H4 (cell line): ENCODE data around the gene KCNJ6. TPM values are rescaled to one million over a fixed set of nuclear protein-coding genes. Genes with fewer than 3 reads are reported as not detected.

Experiments used
- DNase-seq: peaks from one replicate; pipeline ENCODE4 v3.0.0-alpha.2; 2015; ENCODE audit warnings: low spot score
- total RNA-seq: library from RNA; depleted of rRNA; stranded (reverse); fragments of >200 nt; shearing (Covaris generic); gene quantifications from 2 replicates; pipeline ENCODE4 v1.2.3, GENCODE V29; 2014

The KCNJ6 gene
- total RNA-seq, 1 experiment from 2014 or later: not detected

DNA sequence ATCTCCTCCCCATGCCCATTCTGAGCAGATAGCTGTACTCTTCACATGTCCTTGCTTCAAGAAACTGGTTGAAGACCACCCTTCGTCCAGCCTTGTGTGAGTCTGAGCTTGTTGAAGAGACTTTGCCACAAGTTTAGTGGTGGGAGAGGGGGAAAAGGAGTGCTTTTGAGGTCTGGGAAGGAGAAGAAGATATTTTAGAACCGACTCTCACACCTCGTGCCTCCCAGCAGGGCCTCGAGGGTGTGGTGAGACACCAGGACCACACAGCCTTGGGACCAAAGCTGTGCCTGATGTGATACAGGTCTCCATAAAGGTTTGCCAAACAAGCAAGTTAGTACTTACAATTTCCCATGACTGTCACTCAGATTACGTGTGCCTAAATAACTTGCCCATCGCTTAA lies 347.8 kb downstream of the KCNJ6 start:
- no peak for DNase-seq

DNA sequence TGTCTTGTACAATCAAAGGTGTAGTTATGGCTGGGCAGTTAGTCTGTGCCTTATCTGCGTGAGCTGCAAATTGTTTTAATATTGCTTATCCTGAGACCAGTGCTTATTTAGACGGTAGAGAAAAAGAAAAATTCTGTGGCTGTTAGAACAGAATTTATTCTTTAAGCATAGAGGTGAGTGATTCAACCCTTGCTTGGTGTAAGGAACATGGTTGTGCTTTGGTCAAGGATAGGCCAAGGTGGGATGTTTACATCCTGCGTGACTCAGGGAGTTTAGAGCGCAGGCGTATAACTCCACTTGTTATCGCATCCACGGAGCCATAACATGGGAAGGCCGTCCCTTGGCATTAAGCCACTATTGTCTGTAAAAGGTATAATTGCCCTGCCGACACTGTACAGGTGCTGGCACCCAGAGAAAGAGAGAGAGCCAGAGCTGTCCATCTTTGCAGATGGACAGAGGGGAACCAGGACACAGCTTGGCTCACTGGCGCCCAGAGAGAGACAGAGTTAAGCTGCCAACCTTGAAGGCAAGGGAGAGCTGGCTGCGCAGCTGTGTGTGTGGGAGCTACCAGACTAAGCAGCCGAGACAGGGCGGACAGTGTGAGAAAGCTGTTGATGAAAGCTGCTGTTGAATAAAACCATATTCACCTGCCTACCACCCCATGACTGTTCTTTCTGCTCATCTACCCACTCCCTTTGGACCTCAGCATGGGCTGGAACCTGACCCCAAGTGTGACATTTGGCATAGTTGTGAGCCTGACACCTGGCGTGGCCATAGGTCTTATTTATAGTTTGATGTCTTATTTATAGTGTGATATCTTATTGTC lies 349.3 kb downstream of the KCNJ6 start:
- no peak for DNase-seq

DNA sequence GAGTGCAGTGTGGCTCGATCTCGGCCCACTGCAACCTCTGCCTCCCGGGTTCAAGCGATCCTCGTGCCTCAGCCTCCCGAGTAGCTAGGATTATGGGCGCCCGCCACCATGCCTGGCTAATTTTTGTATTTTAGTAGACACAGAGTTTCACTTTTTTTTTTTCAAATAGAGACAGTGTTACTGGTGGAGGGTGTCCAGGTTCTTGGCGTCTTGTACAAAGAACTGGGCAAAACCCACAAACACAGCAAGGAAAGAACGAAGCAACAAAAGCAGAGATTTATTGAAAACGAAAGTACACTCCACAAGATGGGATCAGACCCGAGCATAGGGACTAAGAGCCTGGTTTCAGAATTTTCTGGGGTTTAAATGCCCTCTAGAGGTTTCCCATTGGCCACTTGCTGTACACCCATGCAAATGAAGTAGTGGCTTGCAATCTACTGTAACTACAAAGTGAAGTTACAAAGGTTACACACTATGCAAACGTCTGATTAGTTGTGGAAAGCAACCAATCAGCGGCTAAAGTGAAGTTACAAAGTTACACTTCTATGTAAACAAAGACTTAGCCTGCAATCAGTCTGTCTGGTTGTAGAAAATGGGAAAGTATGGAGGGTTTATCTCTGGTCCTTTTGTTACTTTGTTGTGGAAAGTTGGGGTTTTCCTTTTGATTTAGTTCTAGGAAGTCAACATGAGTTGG lies 350.6 kb downstream of the KCNJ6 start:
- DNase-seq: peak; percentile 80

DNA sequence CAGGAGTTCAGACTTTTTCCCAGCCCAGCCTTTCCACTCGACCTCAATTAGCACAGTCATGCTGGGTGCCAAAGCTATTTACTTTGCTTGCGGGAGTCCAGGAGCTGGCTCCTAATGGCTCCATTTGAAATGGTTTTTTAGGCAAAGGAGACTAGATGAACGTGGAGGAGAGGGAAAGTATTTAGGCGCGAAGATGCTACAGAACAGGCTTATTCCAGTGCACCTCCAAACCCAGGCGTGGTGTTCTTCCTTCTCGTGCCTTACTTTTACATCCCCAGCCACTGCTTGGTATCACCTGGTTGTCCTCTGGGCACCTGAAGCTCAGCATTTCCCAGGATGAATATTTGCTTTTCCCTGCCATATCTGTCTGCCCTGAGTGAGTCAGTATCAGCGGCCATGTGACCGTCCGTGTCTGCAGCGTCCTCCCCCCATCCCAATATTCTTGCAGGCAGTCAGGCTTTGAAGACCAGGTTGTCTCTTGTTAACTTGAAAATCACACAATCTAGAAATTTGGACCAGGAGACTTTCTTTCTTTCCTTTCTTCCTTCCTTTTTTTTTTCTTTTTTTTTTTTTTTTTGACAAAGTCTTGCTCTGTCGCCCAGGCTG lies 351.2 kb downstream of the KCNJ6 start:
- DNase-seq: peak; percentile 55

DNA sequence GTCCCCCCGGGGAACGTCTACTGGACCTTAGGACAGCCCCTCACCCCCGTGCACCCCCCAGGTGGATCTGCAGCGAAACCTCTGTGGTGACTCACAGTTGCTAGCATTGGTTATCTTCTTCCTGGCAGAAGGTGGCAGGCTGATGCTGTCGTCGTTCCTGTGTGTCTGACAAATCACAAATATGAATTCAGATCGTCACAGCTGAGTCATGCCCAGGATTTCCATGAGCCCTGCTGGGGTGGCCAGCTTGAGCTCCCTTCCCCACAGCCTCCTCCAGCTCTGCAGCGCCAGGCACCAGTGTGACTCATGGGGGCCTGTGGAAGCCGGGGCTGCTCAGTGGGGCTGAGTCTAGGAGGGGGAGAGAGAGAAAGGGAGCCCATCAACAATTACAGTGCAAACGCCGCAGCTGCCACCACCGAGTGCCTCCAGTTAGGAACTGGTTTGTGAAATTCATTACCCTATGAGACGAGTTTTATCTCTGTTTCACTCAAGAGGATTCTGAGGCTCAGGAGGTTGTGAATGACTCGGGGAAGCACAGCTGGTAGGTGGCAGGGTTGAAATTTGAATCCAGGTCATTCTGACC lies 351.8 kb downstream of the KCNJ6 start:
- DNase-seq: peak; percentile 99

DNA sequence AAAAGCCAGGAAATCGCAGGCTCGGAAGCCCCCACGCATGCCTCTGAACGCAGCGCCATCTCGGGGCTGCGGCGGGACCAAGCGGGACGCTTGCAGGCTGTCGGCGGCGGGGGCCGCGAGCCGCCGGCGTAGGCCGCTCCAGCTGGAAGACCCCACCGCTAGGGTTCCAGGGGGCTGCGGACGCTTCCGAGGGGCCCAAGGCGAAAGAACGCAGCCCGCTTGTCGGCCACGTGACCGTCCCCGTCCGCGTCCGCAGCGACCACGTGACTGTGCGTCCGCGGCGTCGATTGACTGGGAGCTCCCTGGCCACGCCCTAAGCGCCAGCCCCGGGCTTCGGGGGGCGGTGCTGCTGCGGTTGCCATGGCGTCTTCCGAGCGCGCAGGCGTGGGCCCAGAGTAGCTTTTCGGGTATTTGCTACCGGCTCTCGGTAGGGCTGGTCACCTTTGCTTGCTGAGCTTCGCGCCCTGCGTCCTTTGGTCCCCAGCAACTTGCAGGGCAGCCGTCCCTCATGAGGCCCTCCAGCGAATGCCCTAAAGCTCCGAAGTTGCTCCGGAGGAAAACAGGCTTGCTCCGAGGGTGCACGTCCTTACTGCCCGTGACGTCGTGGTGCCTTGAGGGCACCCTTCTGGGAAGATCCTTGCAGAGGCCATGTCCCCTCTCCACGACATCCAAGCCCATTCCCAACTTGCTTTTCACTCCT lies 352.5 kb downstream of the KCNJ6 start:
- peak; percentile 96 for DNase-seq

DNA sequence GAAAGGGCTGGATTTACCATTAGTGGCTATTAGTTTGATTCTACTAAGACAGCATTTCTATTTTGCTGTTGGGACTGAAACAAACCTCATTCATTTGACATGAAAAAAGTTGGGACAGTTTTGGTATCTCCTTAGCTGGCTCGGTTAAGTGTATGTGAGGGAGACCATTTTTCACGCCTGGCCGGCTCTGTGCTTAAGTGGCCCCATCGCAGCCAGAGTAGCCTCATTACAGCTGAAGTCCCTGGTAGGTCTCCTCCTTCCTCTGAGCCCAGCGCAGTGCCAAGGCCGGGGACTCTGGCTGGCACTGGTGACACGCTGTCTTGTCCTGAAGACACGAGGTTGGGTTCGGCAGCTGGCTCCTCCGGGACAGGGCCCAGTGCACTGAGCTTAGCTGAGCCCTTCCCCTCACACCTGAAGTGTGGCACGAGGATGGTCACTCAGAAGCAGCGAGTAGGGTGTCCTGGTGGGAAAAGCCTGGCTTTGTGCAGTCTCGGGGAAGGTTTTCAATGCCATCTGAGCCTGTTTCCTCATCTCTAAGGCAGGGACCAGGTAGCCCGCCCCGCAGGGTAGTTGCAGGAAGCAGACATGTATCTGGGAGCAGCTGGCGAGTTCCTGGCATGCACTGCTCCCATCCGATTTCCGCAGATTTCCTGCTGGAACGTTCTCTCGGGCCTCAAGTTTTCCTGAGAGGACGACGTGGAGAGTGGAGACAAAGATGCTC lies 353.2 kb downstream of the KCNJ6 start:
- DNase-seq: no peak

DNA sequence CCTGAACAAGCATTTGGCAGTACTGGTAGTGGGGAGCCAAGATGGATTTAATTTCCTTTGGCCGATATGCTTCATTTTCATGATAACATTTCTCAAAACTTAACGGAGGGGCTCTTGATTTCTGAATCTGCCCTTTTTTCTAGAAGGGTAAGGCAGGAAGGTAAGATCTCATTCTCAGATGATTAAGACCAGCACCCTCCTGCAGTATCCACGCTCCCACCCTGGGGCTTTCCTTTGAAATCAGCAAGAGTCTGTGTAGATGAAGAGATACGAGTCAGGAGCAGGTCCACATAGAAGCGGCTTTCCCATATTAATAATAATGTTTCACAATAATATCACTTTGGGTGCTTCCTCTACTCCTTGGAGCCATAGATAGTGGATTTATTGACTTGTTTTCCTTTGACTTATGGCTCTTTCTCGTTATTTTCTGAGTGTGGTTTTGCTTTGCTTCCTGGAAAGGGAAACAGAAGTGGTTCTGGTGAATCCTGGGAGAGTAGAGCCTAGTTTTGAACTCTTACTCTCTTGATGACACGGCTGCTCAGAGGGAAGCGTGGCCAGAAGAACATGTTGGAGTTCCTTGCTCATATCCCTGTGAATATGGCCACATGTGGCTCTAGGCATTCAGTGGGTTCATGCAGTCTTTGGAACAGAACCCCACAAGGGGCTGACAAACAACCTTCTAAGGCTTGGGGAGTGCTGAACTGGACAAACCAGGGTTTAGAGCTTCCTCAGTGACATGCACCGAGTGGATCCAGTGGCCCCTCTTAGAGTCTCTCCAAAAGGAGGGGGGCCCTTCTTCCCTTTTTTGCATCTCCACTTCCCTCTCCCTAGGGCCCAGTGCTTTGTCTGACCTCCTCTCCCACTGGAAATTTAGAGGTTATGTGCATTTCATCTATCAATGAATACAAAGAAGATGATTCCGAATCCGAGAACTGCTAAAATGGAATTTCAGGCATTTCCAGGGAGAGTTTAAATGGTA lies 354.0 kb downstream of the KCNJ6 start:
- DNase-seq: no peak

DNA sequence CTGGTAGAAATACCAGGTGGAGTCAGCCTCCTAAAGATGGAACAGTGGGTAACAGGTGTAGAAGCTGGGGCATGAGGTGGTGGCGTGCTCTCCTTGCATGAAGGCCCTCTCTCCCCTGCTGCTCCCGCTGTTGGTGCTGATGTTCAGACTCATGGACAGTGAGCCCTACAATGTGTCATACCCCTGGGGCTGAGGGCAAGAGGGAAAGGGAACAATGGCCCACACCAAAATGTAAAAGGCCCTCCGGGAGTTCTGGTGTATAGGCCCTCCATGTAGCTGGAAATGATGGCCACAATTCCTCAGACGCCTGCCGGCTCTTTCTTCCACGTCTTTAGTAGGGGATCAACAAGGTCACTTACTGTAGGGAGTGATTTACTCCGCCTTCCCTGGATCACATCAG lies 354.8 kb downstream of the KCNJ6 start:
- no peak for DNase-seq

DNA sequence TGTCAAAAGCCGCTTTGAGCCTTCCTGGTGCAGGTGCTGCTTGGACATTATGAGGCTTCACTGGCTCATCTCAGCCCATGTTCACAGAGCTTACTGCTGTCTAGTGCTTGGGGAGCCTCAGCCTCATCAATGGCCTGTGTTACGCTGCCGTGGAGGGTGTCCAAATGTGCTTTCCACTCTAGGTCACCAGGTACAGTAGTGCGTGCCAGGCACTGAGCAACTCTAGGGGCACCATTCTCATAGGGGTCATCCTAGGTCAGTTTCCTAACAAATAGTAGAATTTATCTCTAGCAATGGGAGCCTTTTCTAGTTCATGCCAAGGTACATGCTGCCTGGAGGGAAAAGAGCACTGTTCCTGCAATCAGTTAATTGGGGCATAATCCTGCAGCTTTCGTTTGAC lies 355.9 kb downstream of the KCNJ6 start:
- no peak for DNase-seq

DNA sequence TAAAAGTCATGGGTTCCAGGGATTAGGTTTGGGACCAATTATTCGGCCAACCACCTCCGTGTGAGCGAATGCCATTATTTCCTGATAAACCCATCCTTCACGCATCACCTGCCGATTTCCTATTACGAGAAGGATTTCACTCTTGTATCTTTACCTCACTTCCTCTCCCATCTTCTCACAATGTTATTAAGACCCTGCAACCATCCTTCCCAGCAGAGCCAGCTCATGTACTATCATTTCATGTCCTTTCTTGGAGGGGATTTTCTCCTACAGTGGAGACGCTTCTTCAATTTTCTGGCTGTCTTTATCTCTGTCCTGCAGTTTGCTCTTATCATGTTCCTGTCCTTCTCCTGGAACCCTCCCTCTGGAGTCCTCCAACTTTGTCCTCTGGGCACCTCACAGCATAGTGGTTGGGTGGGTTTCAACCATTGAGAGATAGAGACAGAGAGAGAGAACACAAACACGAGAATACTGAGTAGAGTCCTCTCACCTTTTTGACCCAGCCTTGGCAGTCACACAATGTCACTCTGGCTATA lies 357.5 kb downstream of the KCNJ6 start:
- no peak for DNase-seq
